HG02840 (cell line): Measurements from ENCODE around the gene STING1.
A peak's percentile ranks its signal among the peaks of the same experiment; 100 is the strongest.
"Not testable (repeated sequence)": the region's sequence is repeated elsewhere in the genome, so short reads cannot be mapped to it uniquely, and the experiment has no call there.

ENCODE experiments used
- ATAC-seq: cut with Tn5 transposase; IDR thresholded peaks from one replicate; pipeline ENCODE4 v1.9.1; 2021; ENCODE audit warnings: mild to moderate bottlenecking, moderate library complexity, moderate number of reproducible peaks; ENCODE audit not compliant: unreplicated experiment, low FRiP score

STING1 gene

GRCh38 chr5:139443831-139444453 lies 38.6 kb downstream of the STING1 start:
- ATAC-seq, result no peak

- not testable (repeated sequence) for ATAC-seq
These were observed 42.1 kb downstream of the STING1 start for GRCh38 chr5:139440416-139440815.

GRCh38 chr5:139439013-139439903 lies 43.3 kb downstream of the STING1 start, which contains the start of gene DNAJC18:
Gene DNAJC18 (minus strand): TSS chr5:139439525. CDS start chr5:139439445, 80 bp downstream.
- ATAC-seq, result peak; percentile 90

- no peak for ATAC-seq
These were observed 43.9 kb downstream of the STING1 start for GRCh38 chr5:139438707-139439012.

GRCh38 chr5:139435676-139436075 lies 46.9 kb downstream of the STING1 start:
- ATAC-seq, result no peak

GRCh38 chr5:139431706-139432105 lies 50.9 kb downstream of the STING1 start:
- no peak for ATAC-seq

GRCh38 chr5:139430015-139430414 lies 52.5 kb downstream of the STING1 start:
- no peak for ATAC-seq

GRCh38 chr5:139426203-139426885 lies 56.2 kb downstream of the STING1 start:
- no peak for ATAC-seq
